Measurements from ENCODE around the gene GNGT2.

- TF ChIP-seq, protein P1, sequence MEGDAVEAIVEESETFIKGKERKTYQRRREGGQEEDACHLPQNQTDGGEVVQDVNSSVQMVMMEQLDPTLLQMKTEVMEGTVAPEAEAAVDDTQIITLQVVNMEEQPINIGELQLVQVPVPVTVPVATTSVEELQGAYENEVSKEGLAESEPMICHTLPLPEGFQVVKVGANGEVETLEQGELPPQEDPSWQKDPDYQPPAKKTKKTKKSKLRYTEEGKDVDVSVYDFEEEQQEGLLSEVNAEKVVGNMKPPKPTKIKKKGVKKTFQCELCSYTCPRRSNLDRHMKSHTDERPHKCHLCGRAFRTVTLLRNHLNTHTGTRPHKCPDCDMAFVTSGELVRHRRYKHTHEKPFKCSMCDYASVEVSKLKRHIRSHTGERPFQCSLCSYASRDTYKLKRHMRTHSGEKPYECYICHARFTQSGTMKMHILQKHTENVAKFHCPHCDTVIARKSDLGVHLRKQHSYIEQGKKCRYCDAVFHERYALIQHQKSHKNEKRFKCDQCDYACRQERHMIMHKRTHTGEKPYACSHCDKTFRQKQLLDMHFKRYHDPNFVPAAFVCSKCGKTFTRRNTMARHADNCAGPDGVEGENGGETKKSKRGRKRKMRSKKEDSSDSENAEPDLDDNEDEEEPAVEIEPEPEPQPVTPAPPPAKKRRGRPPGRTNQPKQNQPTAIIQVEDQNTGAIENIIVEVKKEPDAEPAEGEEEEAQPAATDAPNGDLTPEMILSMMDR (IDR thresholded peaks at IDR 0.05) = no peak
- TF ChIP-seq POLR2A (IDR thresholded peaks at IDR 0.05) (no peak), EP300 (IDR thresholded peaks at IDR 0.05) (no peak)
These were observed at the start of gene GNGT2, which contains the start of gene ABI3 for GRCh38 chr17:49210158-49211029.
